Ammon's horn (tissue), 1 donor: Measurements from ENCODE around the gene TNS1.

ENCODE experiments used
- DNase-seq: peaks from one replicate; pipeline ENCODE4 v3.0.0-alpha.2; 2016; ENCODE audit warnings: low spot score

Gene TNS1

DNA sequence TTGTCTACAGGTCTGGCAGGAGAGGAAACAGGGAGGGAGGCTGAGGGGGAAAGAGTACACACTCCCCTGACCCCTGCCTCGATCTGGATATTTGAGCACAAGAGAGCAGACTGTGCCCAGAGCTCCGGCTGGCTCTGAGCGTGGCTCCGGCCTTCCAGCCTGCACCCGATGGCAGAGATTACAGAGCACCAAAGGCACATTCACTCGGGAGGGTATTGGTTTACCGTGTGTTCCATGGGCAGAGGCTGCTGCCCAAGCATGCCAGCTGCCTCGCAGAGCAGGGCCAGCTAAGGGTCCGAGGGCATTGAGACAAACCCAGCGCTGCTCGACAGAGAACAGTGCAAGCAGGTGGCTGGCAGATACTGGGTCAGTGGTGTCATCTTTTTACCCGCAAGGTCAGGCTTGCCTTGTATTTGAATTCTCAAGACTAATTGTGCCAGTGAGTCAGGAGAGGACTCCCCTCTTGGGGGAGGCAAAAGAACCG lies 132.2 kb downstream of the TNS1 start:
- peak; percentile 34 for DNase-seq

DNA sequence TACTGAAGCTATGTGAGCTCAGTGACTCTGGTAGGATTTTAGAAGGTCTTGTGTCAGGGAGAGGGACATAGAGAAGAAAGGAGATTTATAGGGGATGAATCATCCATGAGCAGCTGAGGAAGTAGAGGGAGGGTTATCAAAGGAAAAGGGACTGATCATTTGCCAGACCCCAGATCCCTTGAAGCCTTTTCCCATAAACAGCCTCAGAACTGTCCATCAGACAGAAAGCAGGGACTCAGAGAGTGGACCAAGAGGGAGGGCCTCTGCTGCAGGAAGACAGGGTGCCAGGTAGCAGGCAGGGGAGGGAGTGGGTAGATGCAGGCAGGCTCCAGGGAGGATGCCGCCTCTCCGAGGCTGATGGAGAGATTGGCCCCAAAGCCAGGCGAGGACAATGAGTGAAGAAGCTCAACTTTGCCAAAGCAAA lies 133.9 kb downstream of the TNS1 start:
- DNase-seq, result no peak

DNA sequence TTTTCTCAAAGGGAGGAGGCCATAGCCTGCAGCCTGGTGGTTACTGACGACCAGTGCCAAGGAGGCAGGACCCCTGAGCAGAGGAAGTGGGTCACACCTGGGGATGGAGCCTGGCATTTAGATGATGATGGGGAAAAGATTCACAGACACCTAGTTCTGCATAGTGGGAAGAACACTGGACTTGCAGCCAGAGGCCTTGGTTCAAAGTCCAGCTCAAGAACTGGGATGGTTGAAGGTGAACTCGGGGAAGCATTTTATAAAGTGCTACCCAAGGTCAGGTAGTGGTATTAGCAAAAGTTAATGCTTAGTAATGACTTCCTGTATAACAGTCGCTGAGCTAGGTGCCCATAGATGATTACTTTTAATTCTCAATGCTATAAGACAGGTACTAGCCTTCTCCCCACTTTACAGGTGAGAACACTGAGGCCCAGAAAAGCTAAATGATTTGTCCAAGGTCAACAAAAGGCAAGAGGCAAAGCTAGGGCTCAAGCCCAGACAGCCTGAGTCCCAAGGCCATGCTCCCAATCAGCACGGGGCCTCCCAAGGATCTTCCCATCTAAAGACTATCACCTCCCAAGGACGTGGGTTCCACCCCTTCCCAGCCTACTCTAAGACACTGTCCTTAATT lies 134.4 kb downstream of the TNS1 start:
- DNase-seq, result no peak

DNA sequence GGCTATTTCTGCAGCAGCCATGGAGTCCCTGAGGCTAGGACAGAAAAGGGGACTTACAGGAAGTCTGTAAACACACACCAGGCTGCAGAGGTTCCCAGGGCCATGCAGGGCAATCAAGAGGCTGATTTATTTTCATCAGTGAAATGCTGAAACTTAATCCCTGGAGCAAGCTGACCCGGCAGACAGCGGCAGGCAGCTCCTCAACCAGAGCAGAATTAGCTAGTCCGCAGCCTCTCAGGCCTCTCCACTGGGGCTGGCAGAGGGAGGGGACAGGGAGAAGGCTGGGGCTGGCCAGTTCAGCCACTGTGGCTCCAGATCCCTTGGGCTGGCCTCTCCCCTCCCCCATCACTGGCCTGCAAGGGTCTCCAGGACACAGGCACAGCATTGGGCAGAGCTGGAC lies 136.3 kb downstream of the TNS1 start:
- no peak for DNase-seq

DNA sequence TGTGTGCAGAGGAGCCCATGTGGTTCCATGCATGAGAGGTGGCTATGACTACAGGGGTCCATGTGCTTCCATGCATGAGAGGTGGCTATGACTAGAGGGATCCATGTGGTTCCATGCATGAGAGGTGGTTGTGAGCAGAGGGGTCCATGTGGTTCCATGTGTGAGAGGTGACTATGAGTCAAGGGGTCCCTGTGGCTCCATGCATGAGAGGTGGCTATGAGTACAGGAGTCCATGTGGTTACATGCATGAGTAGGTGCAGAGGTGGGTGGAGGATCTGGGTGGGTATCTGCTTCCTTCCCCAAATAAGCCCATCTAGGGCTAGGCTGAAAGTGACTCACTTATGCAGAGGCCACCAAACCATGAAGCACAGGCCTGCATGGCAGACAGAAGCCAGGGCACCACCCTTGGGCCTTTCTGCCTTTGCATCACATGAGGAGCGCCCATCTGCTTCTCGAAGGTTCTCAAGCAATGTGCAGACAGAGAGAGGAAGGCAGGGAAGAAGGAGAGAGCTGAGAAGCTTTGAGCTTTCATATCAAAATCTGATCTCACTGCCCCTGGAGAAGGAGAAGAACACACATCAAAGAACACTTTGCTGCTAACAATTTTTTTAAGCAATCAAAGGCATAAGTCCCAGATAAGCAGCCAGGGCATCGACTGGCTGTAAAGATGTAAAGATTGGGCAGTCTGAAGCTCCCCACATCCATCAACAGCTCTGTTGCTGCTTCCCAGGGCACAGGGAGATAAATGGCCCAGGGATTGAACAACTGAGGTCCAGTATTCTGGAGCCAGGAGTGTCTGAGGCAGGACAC lies 137.6 kb downstream of the TNS1 start:
- DNase-seq, result no peak

DNA sequence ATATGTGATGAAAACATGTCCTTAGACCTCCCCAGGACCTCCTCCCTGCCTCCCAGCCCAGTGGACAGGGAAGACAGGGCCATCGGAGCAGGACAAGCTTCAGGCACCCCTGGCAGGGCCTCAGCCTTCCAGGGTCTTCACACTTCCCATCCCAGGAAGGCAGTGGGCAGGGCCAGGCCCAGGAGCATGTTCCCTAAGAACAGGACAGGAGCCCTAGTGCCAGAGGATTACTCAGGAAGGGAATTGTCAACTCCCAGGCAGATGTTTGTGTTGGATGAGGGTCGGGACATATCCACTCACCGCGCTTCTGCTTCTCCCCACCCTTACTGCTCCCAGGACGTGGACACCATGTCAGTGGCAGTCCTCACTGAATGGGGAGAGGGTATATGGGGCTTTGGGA lies 138.9 kb downstream of the TNS1 start:
- DNase-seq, result no peak

DNA sequence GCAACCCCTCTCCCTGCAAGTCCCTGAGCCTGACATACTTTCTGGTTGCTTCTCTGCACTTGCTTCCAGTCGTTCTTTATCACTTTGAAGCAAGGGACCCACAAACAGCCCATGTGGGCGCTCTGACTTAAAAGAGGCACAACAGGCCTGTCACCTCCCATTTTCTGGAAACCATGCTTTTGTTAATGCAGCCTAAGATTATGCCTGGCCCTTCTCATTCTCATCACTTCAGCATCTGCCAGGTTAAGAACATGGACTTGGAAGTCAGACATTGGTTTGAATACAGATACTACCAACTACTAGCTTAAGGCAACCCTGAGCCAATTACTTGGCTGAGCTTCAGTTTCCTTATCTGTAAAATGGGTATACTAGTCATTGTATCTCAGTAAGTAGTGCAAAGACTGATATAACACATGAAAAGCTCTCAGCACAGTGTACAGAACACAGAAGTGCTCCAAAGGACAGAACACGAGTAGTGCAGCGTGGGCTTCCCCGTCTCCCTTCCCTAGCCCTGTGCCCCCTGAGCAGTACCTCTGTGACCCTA lies 141.4 kb downstream of the TNS1 start:
- no peak for DNase-seq

DNA sequence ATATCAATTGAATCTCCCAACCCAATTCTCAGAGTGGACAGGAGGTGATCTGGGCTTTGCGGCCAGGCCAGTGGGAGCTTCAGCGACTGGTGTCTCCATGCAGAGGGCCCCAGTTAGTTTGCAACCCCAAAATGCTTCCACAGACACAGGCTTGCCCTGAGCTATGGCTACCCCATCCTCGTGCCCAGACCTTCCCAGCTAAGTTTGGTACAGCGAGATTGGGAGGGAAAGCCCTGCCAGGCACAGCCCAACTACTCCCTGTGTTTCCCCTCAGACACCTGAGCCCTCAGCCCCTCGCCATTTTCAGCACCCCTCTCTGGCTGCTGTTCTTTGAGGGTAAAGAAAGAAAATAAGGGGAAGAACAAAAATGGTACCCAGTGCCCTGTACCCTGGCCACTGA lies 142.9 kb downstream of the TNS1 start:
- DNase-seq, result no peak

DNA sequence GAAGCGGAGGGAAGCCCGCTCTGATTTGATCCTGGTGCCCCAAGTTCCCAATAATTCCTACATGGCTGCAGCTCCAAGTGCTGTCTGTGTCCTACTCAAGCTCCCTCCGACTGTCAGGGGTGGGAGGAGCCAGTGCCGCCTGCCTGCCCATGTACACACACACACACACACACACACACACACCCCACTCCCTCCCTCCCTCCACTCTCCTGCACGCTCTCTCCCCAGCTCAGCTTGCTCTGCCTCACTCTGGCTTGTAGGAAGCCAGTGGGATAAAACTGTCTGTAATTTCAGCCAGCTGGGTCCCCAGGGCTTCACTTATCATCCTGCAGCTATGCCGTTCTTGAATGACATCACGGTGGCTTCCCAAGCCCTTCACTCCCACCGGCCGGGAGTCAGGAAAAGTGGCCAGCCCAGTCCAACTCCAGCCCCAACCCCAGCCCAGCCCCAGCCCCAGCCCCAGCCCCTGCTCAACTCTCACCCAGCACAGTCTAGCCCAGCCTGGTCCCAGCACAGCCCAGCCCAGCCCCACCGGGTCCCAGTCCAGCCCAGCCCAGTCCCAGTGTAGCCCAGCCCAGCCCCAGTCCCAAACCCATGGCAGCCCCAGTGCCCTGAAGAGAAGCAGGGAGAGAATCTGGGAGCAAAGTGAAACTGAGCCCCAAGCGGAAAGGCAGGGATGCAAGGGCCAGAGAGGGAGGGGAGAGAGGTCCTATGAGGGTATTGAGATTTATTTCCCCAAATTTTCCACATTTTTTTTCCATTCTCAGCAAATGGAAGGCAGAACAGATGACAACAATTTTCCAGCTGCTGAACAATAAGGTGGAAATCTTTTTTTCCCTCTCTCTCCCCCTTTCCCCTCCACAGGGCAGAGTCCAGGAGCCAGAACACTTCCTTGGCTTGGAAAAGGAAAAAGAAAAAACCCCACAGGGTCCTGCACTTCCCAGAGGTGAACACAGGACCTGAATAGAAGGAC lies 144.0 kb downstream of the TNS1 start:
- DNase-seq, result peak; percentile 89

DNA sequence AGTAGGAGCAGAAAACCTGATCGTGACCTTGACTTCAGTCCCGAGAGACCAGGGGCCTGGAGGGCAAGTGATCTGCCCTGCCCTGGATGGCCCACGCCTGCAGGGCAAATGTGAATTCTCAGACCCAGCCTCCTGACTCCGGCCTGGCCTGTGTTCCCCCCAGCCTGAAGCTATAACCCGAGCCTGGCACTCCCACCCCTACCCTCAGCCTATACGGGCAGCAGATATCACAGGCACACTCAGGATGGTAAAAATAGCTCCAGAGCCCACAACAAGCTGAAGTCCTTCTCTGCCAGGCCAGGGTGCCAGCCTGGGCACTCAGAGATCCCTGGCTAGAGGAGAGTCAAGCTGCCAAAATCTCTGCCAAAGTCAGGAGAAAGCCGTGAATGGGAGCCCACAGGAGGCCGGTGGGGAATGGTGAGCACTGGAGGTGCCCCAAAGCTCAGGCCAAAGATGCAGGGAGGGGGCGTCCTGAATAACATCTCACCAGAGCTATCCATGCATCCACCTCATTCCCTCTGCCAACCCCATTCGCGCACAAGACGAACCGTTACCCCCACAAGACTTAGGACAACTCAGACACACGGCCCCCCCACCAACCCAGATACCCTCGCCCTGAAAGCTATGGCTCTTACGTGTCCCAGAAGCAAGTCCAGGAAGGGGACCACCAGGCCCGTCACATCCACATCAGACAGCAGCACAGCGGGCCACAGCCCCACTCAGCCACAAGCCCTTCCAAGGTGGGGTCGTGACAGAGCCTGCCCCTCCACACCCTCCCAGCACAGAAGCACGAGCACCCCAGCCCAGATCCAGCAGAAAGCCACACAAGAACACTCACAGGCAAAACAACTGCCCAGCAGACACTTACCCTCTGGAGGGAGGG lies 144.9 kb downstream of the TNS1 start:
- DNase-seq, result no peak

DNA sequence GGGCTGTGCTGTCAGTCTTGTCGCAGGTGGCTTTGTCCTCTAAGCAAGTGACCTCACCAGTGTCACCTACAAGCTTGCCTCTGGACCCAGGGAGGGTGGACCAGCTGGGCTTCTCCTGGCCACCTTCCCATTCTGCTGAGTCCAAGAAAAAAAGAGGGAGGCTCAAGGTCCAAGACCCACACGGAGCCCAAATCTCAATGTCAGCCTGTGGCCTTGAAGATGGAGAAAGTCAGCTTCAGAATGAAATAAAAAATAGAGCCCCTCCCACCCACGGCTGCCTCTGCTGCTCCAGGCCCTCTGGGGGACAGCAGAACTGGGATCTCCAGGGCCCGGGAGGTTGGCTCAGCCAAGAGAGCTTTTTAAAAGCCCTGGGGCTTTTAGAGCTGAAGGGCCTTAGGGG lies 145.9 kb downstream of the TNS1 start:
- DNase-seq, result no peak

DNA sequence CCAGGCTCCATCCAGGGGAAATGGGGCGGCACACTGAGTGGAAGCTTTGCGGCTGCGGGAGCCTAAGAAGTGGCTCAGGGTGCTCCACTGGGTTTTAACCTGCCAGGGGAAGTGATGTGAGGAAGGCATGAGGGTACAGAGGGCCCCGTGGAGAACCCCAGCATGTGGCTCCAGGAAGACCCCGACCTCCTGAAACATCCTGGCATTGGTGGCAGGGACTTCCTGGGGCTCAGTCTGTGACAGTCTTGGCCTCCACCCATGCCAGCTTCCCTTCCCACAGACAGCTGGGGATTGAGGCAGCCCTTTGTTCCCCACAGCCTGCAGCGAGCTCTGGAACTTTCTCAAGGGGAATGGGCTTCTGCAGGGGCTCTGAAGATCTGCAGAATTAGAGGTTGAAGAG lies 146.6 kb downstream of the TNS1 start:
- DNase-seq, result no peak

DNA sequence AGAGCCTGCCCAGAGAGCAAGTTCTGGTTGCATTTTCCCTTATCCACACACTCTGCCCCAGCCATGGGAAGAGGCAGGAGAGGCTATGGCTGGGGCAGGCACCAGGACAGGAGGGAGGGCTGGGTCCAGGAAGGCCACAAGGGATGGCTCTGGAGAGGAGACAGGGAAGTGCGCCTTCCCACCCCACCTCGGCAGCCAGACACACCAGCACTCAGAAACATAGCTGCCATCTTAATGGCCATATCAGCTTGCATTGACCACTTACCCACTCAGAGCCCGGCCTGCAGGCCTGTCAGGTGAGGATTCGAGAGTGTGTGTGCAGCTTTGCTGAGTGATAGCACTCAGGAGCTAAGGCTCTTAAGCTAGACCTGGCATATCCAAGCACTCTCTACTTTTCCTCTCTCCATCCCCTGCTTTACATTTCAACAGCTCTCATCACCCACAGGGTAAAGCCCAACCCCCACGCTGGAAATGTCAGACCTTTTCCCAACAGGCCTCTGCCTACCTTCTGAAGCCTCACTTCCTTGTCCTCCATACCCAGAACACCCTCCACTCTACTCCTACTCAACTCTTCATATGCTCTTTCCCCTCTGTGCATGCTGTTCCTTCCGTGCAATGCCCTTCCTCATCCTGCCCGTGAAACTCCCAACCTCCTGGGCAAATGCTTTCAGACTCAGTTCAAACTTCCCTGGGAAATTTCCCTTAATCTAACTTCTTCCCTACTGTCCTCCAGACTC lies 147.9 kb downstream of the TNS1 start:
- no peak for DNase-seq

DNA sequence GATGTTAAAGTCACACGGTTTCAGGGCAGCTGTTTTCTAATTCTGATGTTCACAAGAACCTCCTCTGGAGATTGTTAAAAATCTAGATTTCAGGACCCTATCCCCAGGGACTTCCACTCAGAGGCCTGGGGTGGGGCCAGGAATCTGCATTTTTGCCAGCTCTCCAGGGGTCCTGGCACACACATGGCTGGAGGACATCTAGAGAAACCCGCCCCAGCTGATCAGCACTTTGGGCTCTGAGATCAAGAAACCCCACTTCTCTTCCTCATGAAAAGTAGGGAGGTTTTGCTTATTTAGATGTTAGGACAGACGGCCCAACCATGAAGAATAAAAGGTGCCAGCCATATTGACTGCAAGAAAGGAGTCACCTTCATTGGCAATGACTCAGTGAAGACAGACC lies 148.8 kb downstream of the TNS1 start:
- DNase-seq, result no peak

DNA sequence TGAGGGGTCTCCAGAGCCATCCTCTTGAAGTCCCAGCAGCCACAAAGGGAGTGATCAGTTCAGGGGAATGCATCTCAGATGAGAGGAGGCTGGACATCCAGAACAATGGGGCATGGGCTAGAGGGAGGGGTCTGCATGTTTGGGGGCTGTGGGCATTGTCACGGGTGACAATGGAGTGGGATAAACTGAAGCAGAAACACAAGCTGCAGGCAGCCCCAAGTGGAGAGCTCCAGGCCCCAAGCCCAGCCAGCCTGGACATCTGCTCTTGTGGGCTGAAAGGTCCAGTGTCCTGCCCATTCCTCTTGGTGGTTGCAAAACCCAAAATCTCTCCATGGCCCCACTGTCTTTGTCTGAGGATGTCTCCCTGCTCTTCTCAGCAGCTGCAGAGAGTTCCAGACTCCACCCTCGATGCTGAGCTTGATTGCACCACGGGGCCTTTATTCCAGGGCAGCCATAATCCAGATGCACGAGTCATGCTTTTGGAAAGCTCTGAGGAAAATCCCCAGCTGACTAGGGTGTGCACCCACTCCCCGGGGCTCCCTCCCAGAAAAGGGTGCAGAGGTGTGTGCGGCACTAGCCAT lies 149.4 kb downstream of the TNS1 start:
- peak; percentile 43 for DNase-seq

DNA sequence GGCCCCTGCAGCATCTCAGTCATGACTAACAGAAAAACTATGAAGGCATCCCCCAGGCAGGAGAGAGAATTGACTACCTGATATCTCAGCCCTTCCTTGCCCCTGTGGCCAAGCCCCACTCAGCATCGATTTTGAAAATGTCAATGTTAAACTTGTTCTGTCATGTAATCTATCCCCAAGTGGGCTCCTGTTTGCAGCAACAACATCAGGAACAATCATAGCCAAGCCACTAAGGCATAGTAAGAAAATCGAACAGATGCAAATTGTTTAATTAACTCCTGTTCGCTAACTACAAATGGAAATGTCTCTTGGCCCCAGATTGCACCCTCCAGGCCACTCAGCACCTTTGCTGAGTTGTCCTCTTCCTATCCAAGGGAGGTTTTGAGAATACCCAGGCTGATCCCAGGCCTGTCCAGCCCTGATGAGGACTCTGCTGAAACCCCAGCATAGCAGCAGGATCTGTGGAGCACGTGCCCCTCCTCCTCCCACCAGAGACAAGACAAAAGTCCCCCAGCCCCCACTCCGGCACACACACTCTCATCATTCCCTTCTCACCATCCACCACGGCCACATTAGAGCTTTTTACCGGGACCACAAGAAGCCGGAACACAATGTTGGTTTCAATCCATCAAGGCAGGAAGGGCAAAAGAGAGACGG lies 150.1 kb downstream of the TNS1 start:
- no peak for DNase-seq

DNA sequence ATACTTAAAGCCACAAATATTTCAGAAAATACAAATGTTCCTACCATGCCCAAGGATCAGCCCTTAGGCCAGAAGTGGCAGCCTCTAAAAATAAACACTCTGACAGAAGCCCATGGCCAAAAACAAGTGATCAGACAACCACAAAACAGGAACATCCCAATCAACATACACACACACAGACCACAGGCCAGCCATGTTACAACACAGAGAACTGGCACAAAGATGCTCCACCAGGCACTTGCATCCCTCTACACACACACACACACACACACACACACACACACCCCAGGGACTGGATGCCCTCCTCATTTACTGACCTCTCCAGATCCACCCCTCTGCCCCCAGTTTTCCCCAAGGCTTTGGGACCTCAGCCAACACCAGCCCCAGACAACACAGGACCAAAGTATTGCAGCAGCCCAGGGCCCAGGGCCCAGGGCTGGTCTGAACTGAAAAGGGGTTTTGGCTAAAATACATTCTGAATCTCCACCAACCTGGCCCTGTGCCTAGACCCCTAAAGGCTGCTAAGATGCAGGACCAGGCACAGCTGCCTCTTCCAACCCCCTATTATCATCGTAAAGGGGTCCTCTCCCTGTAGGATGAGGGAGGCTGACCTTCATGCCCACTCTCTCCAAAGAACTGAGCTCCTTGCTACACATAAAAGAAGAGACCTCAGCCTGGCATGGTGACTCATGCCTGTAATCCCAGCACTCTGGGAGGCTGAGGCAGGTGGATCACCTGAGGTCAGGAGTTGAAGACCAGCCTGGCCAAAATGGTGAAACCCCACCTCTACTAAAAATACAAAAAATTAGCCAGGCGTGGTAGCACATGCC lies 151.4 kb downstream of the TNS1 start:
- DNase-seq, result peak; percentile 67

DNA sequence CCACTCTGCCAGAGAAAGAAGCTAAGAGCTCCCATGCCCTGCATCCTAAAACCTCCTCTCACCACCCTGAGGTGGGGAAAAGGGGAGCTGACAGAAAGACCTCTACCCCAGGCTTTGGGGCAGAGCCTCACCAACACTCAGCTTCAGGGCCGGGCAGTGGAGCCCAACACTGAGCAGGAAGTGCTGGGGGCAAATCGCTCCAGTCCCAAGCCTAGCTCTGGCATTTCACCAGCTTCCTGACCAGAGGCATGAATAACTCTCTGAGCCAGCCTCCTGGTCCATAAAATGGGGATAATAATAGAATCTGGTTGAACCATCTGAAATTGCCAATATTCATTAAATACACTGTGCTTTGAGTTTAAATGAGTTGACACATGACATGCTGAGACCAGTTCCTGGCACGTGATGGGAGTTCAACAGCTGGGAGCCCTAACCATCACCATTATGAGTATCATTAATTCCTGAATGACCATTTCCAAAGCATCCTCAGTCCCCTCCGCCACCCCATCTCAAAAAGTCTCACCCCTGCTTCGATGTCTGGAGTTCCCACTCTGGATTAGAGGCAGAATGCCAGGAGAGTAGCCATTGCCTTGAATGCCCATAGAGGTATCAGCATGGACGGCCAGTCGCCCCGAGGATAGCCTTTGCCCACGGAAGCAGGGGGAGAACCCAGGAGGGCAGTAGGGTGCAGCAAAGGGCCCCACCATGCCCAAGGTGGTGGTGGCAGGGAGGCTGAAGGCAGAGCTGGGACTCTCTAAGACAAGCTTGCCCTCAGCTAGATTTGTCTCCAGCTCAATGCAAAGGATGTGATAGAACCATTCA lies 153.4 kb downstream of the TNS1 start:
- no peak for DNase-seq
